ENCODE measurements around the gene PSMA6.

The PSMA6 gene

DNA sequence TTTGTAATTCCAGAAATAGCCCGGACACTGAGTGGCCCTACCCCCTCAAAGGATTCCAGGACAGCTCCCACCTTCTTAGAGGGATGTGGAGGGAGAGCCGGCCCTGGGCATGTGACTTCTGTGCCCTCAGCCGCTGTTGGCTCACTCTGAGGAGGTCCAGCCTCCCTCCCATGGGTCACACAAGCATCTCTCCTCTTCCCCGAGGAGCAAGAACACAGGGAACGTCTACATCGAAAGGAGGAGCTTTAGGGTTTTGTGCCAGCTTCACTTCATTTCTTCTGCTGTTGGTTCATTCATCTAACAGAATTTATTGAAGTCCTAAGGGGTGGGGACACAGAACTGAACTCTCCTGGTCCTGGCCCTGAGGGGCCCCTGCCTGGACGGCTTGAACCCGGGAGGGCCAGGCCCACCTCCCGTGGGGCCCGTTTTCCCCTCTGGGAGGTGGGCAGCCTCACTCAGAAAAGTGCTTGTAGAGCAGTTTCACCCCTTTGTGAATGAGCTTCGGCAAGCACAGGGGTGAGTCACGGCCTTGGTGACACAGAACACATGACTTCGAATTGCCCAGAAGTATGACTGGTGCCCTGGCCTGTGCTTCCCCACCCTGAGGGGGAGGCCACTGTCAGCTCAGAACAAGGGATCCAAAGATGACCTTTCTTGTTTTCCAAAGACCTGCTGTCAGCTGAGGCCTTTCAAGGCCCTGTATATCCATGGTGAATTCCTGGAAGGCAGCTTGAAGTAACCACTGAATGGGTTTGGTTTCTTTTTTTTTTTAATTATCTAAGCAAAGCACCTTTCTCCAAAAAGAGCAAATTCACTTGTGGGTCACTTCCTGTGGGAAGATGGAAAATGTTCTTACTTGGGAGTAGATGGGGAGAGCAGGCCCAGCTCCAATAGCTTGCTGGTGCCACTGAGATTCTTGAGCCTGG lies 73.2 kb downstream of the PSMA6 start:
- H3K4me3 ChIP-seq (ENCODE audit: low read depth, low read length) = no peak overlapping the region
- TF ChIP-seq, protein P1, sequence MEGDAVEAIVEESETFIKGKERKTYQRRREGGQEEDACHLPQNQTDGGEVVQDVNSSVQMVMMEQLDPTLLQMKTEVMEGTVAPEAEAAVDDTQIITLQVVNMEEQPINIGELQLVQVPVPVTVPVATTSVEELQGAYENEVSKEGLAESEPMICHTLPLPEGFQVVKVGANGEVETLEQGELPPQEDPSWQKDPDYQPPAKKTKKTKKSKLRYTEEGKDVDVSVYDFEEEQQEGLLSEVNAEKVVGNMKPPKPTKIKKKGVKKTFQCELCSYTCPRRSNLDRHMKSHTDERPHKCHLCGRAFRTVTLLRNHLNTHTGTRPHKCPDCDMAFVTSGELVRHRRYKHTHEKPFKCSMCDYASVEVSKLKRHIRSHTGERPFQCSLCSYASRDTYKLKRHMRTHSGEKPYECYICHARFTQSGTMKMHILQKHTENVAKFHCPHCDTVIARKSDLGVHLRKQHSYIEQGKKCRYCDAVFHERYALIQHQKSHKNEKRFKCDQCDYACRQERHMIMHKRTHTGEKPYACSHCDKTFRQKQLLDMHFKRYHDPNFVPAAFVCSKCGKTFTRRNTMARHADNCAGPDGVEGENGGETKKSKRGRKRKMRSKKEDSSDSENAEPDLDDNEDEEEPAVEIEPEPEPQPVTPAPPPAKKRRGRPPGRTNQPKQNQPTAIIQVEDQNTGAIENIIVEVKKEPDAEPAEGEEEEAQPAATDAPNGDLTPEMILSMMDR (IDR thresholded peaks at IDR 0.05; ENCODE audit: insufficient read depth, low read length, missing control alignments) = no peak
- CTCF ChIA-PET = interaction anchor here (1.0 to 2.1 kb wide), 4 partner anchors 9 to 150 kb away, joined by 3 to 6 read pairs (median 4); partner anchors contain the start of gene NFKBIA
- POLR2A ChIA-PET = interaction anchor here (0.8 to 2.8 kb wide), 3 partner anchors 9 to 39 kb away, joined by 3 to 18 read pairs (median 5); partner anchors contain the start of gene NFKBIA
- no peak for DNase-seq (ENCODE audit: low read depth, low spot score)

DNA sequence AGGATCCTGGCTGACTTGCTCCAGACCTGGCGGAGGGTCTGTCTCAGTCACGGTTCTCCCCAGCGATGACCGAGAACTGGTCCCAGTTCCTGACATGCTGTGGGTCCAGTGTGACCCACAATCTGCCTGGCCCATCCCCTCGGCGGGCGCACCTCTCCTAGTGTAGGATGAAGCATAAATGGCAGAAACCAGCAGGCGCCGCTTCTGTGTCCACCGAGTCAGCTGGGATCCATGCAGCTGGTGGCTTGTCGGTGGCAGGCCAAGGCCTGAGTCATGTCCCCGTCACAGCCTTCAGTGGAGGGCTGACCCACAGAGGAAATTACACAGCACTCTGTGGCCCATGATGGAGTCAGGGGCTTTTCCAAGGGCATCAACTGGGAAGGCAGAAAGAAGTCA lies 73.9 kb downstream of the PSMA6 start:
- DNase-seq (ENCODE audit: low read depth, low spot score) = no peak
- CTCF ChIA-PET = interaction anchor here (1.0 to 2.1 kb wide), 3 partner anchors 8 to 151 kb away, joined by 4 to 6 read pairs (median 4); partner anchors contain the start of gene NFKBIA
- H3K4me3 ChIP-seq (ENCODE audit: low read depth, low read length) = no peak overlapping the region
- TF ChIP-seq, protein P1 (IDR thresholded peaks at IDR 0.05; ENCODE audit: insufficient read depth, low read length, missing control alignments) = no peak
- POLR2A ChIA-PET = interaction anchor here (0.8 to 2.8 kb wide), 3 partner anchors 8 to 38 kb away, joined by 3 to 18 read pairs (median 5); partner anchors contain the start of gene NFKBIA

DNA sequence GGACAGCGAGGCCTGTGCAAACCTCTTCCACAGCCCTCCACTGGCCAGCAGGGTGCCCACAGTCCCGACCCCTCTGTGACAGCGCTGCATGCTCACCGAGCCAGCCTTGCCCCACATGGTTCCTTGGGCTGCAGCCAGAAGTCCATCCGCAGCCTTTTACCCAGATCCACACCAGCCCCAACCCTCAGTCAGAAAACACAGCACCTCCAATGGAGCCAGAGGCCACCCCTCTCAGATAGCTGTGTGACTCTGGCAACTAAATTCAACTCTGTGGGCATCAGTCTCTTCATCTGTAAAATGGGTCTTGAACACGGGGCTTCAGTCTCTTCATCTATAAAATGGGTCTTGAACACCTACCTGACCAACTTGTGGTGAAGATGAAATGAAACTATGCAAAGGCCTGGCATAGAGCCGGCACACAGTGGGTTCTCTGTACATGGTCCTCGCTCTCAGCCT lies 74.4 kb downstream of the PSMA6 start:
- no peak for DNase-seq (ENCODE audit: low read depth, low spot score)
- TF ChIP-seq, protein P1 (IDR thresholded peaks at IDR 0.05; ENCODE audit: insufficient read depth, low read length, missing control alignments) = no peak
- POLR2A ChIA-PET = interaction anchor here (1.4 kb wide), 1 partner anchor 18 kb away, joined by 3 read pairs; no protein-coding TSS in a partner anchor
- CTCF ChIA-PET = no interaction called here
- no peak overlapping the region for H3K4me3 ChIP-seq (ENCODE audit: low read depth, low read length)

DNA sequence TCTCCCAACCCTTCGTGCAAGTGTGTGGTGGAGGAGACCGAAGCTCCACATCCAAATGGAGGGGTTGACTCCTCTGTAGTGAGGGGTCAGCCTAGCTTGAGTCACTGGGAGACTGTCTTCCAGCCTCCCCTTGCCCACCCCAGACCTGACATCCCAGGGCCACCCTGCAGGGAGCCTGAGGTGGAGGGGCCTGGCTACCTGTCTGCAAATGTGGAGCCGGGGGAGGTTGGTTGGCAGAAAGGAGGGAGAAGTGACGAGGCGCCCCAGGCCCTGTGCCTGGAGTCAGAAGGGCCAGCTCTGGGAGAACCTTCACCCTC lies 74.8 kb downstream of the PSMA6 start:
- TF ChIP-seq, protein P1 (IDR thresholded peaks at IDR 0.05; ENCODE audit: insufficient read depth, low read length, missing control alignments) = no peak
- CTCF ChIA-PET = no interaction called here
- no peak overlapping the region for H3K4me3 ChIP-seq (ENCODE audit: low read depth, low read length)
- POLR2A ChIA-PET = no interaction called here
- DNase-seq (ENCODE audit: low read depth, low spot score) = no peak
